Measurements from ENCODE around the gene VAPB. TPM values are rescaled to one million over a fixed set of nuclear protein-coding genes. Genes with fewer than 3 reads are reported as not detected.

VAPB gene
- total RNA-seq, 1 donor from 2014 or later = 26.2 TPM

DNA sequence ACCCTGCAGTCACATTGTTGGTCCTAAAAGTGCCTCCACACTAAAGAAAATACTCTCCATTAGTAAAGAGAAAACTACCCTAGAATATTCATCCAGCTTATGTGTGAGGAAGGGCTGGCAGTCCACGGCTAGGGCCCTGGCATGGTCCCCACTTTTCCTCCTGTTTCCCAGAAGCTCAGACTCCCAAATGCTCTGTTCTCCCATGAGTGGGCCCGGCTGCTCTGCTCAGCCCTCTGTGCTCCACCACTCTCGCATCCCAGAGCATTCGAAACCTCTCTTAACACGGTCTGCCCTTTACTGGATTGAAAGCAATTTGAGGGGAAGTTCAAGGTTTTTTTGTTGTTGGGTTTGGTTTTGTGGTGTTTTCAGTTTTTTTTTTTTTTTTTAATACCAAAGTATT, 64.4 kb downstream of the VAPB start:
- TF ChIP-seq, protein P1, sequence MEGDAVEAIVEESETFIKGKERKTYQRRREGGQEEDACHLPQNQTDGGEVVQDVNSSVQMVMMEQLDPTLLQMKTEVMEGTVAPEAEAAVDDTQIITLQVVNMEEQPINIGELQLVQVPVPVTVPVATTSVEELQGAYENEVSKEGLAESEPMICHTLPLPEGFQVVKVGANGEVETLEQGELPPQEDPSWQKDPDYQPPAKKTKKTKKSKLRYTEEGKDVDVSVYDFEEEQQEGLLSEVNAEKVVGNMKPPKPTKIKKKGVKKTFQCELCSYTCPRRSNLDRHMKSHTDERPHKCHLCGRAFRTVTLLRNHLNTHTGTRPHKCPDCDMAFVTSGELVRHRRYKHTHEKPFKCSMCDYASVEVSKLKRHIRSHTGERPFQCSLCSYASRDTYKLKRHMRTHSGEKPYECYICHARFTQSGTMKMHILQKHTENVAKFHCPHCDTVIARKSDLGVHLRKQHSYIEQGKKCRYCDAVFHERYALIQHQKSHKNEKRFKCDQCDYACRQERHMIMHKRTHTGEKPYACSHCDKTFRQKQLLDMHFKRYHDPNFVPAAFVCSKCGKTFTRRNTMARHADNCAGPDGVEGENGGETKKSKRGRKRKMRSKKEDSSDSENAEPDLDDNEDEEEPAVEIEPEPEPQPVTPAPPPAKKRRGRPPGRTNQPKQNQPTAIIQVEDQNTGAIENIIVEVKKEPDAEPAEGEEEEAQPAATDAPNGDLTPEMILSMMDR (IDR thresholded peaks at IDR 0.05) = no peak
- DNase-seq (no peak), ATAC-seq (ENCODE audit: low read depth) (no peak)
- ChIA-PET POLR2A (interaction anchor here (0.7 kb wide), 1 partner anchor 184 kb away, joined by 6 read pairs; no protein-coding TSS in a partner anchor), CTCF (no interaction called here)
- peaks cover 25% of the 10 kb centered on the region for H3K4me1 Mint-ChIP-seq
- peaks cover 28% of the 10 kb centered on the region for H3K36me3 Mint-ChIP-seq (ENCODE audit: low read depth)
- no peak overlapping the region for H3K4me3 Mint-ChIP-seq
- peaks cover 10% of the 10 kb centered on the region for H3K9me3 Mint-ChIP-seq
- no peaks in the 10 kb centered on the region for H3K27me3 Mint-ChIP-seq
- no peak overlapping the region for H3K27ac Mint-ChIP-seq
- intact Hi-C loops (cut with micrococcal nuclease) = loop anchor here (10.0 kb wide), 2 partner anchors 829 to 1989 kb away; partner anchors contain the start of genes RTF2 and ZBP1

DNA sequence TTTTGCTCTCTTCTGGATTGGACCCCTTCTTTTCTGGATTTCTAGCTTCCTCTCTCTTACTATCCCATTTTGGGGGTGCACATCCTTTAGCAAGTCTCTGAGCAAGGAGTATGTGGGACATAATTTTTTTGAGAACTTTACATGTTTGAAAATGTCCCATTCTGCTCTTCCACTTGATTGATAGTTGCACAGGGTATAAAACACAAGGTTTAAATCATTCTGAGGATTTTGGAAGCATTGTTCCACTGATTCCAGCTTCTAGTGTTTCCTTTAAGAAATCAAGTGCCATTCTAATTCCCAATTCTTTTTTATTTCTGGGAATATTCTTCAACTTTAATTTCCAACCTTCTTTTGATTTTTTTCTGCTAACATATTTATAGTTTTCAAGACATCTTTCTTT, 65.4 kb downstream of the VAPB start:
- peaks cover 34% of the 10 kb centered on the region for H3K4me1 Mint-ChIP-seq
- peaks cover 10% of the 10 kb centered on the region for H3K9me3 Mint-ChIP-seq
- no peak overlapping the region for H3K4me3 Mint-ChIP-seq
- no peaks in the 10 kb centered on the region for H3K27me3 Mint-ChIP-seq
- CTCF ChIA-PET = no interaction called here
- H3K36me3 Mint-ChIP-seq (ENCODE audit: low read depth) = peaks cover 18% of the 10 kb centered on the region
- POLR2A ChIA-PET = no interaction called here
- no peak overlapping the region for H3K27ac Mint-ChIP-seq
- intact Hi-C loops (cut with micrococcal nuclease) = loop anchor here (10.0 kb wide), 2 partner anchors 830 to 1990 kb away; partner anchors contain the start of genes RTF2 and ZBP1
- DNase-seq (no peak), ATAC-seq (ENCODE audit: low read depth) (no peak)
- TF ChIP-seq, protein P1 (IDR thresholded peaks at IDR 0.05) = no peak

DNA sequence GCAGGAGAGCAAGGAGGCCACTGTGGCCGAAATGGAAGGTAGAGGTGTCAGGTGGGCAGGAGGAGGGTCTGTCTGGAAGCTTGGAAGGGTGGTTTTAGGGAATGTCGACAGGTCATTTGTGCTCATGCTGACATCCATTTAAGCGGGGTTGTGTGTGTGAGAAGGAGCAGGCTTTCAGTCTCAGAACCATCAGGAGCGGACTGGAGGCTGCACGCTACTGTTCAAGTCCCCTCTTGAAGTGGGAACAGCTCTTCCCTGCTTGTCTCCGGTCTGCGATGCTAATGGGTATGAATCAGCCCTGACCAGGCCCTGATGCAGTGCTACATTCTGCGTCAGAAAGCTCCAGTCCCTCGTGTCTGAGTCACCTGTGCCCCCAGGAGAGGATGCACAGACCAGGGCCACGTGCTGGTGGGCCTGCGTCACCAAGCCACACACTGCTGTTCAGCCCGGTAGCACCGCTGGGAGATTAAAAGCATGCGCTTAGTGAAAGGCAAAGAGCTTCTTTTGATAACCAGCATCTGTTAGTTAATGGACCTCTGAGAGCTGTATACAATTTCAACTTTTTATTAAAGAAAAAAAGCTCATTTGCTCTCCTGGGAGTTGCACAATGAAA, 68.2 kb downstream of the VAPB start:
- peaks cover 30% of the 10 kb centered on the region for H3K4me1 Mint-ChIP-seq
- intact Hi-C loops (cut with micrococcal nuclease) = loop anchor here (10.0 kb wide), 2 partner anchors 832 to 1992 kb away; partner anchors contain the start of genes RTF2 and ZBP1
- TF ChIP-seq, protein P1 (IDR thresholded peaks at IDR 0.05) = no peak
- H3K4me3 Mint-ChIP-seq = no peak overlapping the region
- H3K27ac Mint-ChIP-seq = no peak overlapping the region
- H3K9me3 Mint-ChIP-seq = peaks cover 10% of the 10 kb centered on the region
- DNase-seq = no peak
- no peaks in the 10 kb centered on the region for H3K27me3 Mint-ChIP-seq
- ChIA-PET POLR2A (interaction anchor here (1.1 to 3.0 kb wide), 2 partner anchors 68 to 194 kb away, joined by 4 to 16 read pairs; partner anchors contain the start of genes STX16 and VAPB), CTCF (no interaction called here)
- no peak for ATAC-seq (ENCODE audit: low read depth)
- H3K36me3 Mint-ChIP-seq (ENCODE audit: low read depth) = peaks cover 11% of the 10 kb centered on the region

DNA sequence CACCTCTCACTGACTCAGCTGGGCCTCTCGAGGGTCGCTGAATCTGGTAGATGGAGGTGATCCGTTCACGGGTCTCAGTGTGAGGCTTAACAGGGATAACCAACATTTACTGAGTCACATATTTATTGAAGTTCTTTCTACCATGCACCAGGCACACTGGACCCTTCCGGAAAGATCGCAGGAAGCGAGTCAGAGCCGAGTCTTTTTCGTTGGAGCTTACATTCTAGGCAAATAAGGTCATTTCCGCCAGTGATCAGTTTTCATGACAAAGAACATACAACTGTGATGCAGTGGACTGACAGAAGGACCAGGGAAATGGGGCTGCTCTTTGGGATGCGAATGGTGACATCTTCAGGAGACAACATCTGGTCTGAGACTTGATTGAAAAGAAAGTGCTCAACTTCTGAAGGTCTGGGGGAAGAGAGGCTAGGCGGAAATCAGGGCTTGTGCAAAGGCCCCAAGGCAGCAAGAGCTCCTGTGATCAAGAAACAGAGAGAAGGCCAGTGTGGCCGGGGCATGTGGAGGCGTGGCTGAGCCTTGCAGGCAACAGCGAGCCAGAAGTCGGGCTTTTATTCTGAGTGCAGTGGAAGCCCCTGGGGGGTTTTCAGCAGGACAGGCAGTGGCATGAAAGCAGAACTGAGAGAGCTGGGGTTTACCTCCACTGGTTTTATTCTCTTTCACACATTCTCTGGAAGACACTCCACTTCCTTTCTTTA, 69.5 kb downstream of the VAPB start:
- intact Hi-C loops (cut with micrococcal nuclease) = loop anchor here (1.0 to 10.0 kb wide), 6 partner anchors 8 to 1994 kb away; partner anchors contain the start of genes RTF2, VAPB and ZBP1
- Mint-ChIP-seq H3K9me3 (peaks cover 10% of the 10 kb centered on the region), H3K4me3 (peak overlapping the region; percentile 53), H3K4me1 (peaks cover 30% of the 10 kb centered on the region), H3K27me3 (no peaks in the 10 kb centered on the region), H3K27ac (peak overlapping the region; percentile 74), H3K36me3 (ENCODE audit: low read depth) (peaks cover 11% of the 10 kb centered on the region)
- peak; percentile 99 for ATAC-seq (ENCODE audit: low read depth)
- ChIA-PET CTCF (interaction anchor here (0.9 to 1.7 kb wide), 3 partner anchors 11 to 193 kb away, joined by 5 to 6 read pairs (median 6); partner anchors contain the start of genes STX16 and VAPB), POLR2A (interaction anchor here (0.6 to 3.0 kb wide), 5 partner anchors 70 to 1068 kb away, joined by 3 to 16 read pairs (median 7); partner anchors contain the start of genes RBM38, STX16 and VAPB)
- TF ChIP-seq, protein P1 (IDR thresholded peaks at IDR 0.05) = no peak
- peak; percentile 58 for DNase-seq
